ENCODE results near the gene PLCB2.

The PLCB2 gene

DNA sequence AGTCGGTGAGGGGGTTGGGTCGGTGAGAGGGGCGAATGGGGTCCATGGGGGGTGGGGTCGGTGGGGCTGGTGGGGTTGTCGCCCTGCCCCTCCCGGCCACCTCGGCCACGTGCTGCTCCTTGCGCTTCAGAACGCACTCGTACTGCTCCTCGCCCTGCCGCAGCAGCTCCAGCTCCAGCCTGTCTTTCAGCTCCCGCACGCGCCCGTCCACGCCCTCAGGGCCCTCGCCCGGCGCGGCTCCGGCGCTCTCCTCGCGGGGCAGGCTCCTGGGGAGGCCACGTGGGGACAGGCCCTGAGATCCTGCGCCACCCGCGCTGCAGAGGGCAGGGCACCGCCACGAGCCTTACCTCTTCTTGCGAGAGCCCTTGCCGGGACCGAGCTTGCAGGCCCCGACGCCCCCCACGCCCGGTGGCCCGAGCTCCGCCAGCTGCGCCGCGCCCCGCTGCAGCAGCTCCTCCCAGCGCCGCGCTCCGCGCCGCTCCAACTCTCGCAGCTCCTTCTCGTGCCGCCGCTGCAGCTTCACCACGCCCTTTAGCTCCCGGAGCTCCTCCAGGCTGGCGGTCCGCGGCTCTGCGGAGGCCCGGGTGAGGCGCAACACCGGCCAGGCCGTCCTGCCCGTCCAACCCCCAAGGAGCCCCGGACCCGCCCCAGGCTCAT is 16.7 kb downstream of the PLCB2 start:
- H3K4me3 ChIP-seq (ENCODE audit: low read length): no peak overlapping the region
- DNase-seq (ENCODE audit: low read depth, low spot score): no peak

DNA sequence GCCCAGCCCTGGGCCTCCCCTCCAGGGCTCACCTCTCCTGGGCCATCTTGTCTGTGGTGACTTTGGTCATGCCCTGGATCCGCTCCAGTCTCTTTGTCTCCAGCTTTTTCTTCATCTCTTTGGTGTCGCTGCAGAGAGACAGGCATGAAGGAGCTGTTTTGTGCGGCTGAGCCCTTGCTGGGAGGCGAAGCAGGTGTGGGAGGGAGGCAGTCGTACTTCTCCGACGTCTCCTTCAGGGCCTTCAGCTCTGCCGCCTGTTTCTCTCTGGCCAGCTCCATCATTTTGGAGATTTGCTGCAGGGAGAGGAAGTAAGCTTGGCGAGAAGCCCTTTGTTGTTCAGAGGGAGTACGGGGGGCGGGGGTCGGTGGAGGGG is 17.2 kb downstream of the PLCB2 start:
- DNase-seq (ENCODE audit: low read depth, low spot score): no peak
- H3K4me3 ChIP-seq (ENCODE audit: low read length): no peak overlapping the region

DNA sequence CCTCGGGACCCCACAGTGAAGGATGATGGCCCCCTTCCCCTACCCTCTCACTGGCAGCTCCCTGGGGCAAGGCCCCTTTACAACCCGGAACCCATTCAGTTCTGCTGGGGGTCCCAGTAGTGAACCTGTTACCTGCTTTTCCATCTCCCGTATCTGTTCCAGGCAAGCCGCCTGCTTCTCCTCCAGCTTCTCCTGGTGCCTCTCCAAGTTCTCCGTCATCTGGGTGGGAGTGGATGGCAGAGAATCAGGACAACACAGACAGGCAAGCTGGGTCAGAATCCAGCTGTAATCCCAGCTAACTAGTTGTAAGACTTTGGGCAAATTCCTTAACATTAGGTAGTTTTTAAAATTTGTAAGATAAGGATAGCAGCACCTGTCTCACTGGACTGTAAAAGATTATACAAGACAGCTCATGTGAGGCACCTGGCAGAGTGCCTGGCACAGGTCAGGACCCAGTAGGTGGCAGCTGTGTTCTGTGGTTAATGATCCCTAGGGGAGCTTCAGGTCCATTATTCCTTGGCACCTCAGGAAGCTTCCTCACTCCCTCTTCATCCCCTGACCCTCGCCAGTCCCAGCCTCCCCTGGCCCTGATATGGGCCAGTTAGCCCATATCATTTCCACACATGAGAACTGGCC is 18.5 kb downstream of the PLCB2 start:
- DNase-seq (ENCODE audit: low read depth, low spot score): no peak
- no peak overlapping the region for H3K4me3 ChIP-seq (ENCODE audit: low read length)

DNA sequence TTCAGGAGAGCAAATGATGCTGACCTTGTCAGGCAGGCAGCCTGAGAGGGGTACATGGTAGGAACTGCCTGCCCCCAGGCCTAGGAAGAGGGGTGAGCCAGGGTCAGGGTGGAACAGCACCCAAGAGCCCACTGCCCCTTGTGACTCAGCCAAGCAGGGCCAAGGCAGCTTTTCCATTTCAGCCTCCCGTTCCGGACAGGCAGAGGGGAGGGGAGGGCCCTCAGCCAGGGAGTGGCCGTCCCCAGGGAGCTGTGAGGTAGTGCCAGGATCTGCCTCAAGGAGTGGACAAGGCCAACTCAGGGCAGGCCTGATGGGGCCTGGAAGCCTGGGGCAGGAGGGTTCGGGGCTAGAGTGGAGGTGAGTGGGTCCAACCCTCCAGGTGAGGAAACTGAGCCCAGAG is 19.8 kb downstream of the PLCB2 start:
- no peak overlapping the region for H3K4me3 ChIP-seq (ENCODE audit: low read length)
- DNase-seq (ENCODE audit: low read depth, low spot score): no peak

DNA sequence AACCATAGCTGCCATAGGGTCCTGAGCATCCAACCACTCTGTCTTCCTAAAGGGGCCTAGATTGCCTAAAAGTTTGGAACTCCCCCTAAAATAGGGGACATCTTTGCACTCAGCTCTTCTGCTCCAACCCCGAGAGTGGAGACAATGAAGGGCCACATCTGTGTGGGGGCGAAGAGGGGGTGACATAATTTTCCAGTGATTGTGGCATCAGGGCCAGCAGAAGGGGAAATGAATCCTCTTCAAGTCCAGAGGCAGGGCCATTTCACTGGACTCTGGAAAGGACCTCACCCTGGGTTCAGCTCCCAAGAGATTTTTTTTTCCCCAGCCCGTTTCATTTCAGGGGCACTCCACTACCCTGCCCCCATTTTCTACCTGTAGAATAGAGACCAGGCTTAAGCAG is 20.2 kb downstream of the PLCB2 start:
- DNase-seq (ENCODE audit: low read depth, low spot score): no peak
- no peak overlapping the region for H3K4me3 ChIP-seq (ENCODE audit: low read length)

DNA sequence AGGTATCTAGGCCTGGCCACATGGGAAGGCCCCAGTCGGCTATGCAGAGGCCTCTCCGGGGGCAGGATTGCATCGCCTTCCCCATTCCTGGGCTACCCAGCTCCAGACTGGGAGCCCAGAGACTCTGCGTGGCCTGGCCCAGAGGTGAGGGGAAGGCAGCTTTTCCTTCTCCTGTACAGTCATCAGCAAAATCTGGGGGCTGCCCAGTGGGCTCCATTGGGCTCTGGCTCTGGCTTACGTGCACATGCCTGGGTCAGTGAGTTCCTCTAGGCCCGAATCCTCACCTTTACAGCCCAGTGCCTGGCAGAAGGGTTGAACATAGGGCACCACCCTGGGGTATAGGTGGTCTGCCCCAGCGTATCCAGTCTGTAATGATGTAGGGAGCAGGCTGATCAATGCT is 20.9 kb downstream of the PLCB2 start:
- H3K4me3 ChIP-seq (ENCODE audit: low read length): no peak overlapping the region
- no peak for DNase-seq (ENCODE audit: low read depth, low spot score)

DNA sequence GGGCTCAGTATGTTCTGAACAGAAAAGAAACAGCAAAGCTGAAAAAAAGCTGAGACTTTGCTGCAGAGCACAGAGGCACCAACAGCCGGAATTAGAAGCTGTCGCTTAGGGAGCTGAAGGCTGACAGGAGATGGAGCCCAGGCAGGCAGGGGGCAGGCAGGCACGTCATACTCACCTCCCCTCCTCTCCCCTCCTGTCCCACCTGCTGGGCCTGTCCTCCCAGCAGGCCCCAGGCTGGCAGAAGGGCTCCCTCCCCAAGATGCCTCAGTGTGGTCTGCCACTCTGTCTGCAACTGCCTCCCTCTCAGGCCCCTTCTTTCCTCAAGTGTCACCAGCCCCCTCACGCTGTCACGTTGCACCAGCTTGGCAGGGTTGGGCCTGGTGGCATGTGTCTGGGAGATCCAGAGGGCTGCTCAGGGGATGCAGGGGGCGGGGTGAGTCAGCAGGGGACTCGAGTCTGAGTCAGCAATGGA is 21.6 kb downstream of the PLCB2 start:
- DNase-seq (ENCODE audit: low read depth, low spot score): no peak
- no peak overlapping the region for H3K4me3 ChIP-seq (ENCODE audit: low read length)

DNA sequence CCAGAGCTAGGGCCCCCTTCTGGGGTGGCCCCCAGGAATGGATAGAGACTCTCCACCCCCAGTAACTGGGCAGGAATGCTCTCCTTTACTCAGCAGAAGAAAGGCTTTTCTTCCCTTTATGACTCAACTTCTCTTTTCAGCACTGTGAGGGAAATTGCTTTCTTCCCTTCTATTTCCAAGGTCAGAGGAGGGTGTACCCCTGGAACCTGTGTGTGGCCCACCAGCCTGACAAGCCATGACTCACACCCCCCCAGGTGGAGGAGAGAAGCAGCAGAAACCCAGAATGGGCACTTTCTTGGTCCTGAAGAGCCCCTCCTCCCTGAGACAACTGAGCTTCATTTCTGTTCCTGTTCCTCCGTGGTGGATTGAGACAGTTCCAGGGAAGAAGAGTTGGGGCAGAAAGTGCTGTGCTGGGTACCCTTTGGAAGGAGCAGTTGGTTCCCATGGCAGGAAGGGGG is 22.2 kb downstream of the PLCB2 start:
- no peak for DNase-seq (ENCODE audit: low read depth, low spot score)
- no peak overlapping the region for H3K4me3 ChIP-seq (ENCODE audit: low read length)

DNA sequence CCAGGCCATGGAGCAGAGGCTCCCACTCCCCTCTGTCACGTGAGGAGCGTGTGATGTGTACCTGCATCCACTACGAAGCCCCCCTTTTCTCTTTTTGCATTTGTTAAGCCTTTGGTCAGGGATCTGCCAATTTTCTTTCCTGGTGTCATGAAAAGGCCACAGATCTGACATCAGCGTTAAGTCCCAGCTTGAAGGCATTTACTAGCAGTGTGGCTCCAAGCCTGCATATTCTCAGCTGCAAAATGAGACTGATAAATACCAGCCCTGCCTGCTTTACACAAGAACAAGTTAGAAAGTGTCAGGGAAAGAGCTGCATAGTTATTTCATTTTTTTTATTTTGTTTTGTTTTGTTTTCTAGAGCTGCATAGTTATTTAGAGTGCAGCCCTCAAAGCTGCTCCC is 22.6 kb downstream of the PLCB2 start:
- DNase-seq (ENCODE audit: low read depth, low spot score): no peak
- no peak overlapping the region for H3K4me3 ChIP-seq (ENCODE audit: low read length)

DNA sequence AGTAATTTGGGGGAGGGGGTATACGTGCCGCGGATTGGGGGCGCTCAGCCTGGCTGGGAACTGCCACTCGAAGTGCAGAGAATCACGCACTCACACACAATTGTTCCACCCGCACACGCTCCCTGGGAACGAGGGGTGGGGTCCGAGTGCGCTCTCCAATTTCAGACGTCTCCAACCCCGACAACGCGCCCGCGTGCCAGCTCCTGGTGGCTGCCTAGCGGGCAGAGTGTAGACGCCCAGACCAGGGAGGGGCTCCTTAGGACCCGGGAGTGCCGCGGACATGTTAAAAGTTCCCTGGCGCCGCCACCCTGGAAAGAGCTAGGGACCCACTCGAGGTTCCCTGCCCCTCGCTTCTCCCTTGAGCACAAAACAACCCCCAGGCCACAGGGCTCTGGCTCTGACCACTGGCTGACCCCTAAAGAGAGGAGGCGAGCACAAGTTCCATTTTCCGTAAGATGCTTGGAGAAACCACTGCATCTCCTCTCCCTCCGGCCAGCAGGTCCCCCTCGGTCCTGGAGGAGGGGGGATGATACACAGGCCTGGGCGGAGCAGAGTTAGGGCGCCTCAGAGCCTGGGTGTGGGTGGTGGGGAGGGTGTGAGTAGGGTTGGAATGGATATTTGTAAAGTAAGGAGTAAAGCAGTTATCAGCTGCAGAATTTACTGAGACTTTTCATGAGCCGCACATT is 24.0 kb downstream of the PLCB2 start:
- DNase-seq (ENCODE audit: low read depth, low spot score): no peak
- H3K4me3 ChIP-seq (ENCODE audit: low read length): no peak overlapping the region

DNA sequence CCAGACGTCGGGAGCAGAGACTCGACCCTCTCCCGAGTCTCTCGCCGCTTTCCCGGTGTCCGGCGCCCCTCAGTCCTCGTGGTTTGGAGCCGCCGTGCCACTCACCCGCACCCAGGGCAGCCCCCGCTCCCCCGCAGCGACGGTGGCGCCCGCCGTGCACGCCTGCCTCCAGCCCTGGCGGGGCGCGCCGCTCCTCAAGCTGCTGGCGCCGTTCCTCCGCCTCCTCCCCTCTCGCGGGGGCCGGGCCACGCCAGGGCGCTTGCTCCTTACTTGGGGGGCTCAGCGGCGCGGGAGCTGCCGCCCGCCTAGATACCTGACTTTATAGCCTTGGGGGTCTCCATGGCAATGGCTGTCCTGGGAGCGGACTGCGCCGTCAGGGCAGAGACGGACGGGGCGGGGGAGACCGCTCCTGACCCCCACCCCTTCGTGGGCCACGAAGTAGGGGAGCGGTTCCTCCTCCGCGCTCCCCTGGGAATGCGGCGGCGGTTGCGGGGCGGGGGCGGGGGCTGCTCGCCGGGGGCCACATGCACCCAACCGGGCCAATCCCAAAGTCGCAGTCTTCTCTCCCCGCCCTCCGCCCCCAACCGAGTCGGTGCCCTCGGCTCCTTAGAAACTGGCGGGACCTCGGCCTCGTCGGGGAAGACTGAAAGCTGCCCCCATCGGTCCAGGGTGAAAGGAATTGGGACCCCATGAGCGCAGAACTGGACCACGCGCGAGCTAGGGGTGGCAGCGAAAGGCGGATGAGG is 24.7 kb downstream of the PLCB2 start, which contains the start of gene ANKRD63:
TSS of gene ANKRD63 (minus strand) at position 196 of the 746 bp plus-strand sequence. CDS start 478 bp downstream, outside the sequence.
- DNase-seq (ENCODE audit: low read depth, low spot score): no peak

DNA sequence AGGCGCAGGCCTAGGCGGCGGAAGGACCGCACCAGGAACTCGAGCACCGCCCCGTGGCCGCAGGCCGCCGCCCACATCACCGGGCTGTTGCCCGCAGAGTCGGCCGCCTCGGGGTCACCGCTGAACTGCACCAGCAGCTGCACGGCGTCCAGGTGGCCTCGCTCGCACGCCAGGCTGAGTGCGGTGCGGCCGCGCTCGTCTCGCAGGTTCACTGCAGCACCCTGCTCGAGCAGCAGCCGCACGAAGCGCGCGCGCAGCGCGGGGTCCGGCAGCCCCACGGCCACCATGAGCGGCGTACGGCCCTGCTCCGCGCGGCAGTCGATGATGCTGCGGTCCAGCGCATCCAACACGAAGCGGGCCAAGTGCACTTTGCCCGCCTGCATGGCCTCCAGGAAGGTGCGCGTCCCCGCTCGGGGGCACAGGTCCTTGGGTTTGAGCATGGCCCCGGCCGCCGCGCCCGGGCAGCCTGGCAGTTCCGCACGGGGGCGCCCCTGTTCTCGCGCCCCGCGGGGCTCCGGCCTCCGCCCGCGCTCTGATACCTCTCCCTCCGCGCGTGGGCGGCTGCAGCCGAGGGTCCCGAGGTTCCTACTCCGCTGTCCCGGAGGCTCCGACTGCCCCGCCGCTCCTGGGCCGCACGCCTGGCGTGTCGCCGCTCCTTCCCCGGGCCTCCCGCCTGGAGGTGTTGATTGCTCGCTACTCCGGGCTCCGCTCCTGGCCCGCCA is 25.4 kb downstream of the PLCB2 start:
- peak overlapping the region; percentile 51 for H3K4me3 ChIP-seq (ENCODE audit: low read length)
- DNase-seq (ENCODE audit: low read depth, low spot score): no peak

More for the DNA sequence above, 24.7 kb downstream of the PLCB2 start, which contains the start of gene ANKRD63:
- H3K4me3 ChIP-seq (ENCODE audit: low read length): peak within 1 kb of the TSS; percentile 51

DNA sequence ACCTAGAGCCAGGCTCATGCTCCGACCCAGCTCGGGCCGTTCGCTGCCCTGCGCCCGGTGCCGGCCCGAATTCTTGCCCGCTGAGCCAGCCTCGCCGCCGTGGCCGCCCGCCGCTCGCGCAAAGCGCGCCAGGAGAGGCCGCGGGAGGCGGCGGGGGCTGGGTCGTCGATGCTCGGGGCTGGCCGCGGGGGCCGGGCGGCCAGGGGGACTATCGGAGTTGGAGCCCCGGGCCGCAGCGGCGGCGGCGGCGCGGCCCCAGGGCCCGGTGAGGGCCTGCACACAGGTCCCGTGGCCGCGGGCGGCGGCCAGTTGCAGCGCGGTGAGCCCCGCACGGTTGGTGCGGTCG is 26.0 kb downstream of the PLCB2 start:
- H3K4me3 ChIP-seq (ENCODE audit: low read length): no peak overlapping the region
- no peak for DNase-seq (ENCODE audit: low read depth, low spot score)

DNA sequence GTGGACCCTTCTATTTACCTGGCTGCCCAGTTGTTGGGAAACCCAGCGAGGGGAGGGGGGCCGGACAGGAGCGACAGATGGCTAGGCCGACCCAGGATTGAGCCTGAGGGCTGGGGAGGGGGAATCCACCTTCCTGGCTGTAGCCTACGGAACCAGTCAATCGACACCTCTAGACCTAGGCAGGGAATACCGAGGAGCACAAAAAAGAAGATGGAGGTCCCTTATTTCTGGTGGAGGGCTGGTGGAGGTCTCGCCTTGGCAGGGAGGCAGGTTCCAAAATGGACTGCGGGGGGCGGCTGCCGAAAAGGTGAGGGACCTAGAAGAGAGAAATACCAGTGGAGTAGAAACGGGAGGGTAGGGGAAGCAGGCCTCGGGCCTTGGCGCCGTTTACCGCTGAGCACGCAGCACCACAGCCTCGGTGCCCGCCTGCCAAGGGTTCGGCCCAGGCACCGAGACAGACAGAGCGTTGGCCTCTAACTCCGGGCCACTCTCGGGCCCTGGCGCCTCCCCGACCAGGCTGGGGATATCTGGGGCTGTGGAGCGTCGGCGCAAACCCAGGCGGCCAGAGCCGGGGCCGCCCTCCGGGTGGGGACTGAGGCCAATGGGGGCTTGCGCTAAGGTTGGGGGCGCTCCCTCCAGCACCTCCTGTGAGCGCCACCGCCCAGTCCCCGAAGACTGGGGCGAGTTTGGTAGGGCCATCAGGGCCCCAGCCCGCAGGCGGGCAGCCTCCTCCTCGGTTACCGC is 26.5 kb downstream of the PLCB2 start:
- DNase-seq (ENCODE audit: low read depth, low spot score): no peak
- no peak overlapping the region for H3K4me3 ChIP-seq (ENCODE audit: low read length)

DNA sequence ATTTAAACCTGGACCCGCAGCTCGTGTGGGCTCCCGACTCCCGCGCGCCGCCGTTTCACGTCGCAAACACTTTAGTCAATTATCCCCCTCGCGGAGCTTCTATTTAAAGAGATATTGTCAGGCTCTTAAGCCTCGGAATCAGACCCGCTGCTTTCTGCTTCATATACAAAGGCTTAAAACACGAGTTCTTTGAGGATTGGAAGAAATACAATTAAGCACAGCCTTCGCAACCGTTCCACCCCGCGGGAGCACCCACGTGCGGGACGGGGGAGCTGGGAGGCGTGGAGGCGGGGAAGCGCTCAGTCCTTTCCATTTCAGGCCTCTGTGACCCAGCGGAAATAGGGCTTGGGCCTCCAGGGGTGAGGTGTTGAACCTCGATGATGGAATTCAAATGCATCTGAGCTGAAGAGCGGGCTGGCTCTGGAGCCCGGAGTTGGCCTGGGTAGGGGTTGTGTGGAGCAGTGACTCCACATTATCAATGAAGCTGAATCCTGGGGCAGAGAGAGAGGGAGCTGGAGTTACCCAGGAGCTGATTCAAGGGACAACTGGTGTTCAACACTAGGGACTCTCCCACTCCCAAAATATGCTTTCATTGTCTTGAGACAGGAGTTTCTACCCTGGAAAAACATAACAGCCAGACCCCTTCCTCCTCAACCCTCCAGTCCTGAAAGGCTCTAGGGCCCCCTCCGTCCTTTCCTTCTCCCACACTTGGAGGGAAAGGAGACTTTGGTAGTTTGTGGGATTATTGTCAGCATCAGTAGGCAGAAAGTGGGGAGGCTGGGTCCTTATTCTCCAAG is 27.3 kb downstream of the PLCB2 start:
- no peak for DNase-seq (ENCODE audit: low read depth, low spot score)
- no peak overlapping the region for H3K4me3 ChIP-seq (ENCODE audit: low read length)

DNA sequence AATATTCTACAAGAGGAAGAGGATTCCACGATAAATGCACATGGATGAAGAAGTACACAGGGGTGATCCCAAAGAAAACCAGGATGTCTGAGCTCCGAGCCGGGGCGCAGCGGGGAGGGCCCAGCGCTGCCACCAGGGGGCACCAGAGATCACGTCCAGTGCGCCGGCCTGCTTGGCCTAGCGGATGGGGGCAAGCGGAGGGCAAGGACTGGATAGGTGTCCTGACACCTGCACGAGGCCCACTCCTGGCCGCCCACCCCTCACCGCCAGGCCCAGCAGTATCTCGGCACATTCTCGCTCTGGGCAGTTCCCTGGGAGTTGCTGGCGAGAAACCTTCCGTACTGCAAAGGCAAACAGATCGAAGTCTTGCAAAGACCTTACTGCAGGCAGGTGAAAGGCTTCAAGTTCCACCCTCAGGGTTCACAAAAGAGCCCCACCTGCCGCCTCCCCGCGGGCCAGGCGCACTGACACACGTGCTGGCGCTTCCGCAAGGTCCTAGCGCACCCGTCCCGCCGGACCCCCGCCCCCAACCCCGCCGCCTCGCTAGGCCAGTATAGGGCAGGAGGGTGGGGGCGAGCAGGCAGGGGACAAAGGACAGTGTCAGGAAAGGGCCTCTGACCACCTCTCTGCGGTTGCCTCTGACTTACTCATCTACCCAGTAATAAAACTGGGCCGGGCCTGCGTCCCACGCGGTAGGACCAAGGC is 28.1 kb downstream of the PLCB2 start:
- no peak for DNase-seq (ENCODE audit: low read depth, low spot score)
- no peak overlapping the region for H3K4me3 ChIP-seq (ENCODE audit: low read length)

DNA sequence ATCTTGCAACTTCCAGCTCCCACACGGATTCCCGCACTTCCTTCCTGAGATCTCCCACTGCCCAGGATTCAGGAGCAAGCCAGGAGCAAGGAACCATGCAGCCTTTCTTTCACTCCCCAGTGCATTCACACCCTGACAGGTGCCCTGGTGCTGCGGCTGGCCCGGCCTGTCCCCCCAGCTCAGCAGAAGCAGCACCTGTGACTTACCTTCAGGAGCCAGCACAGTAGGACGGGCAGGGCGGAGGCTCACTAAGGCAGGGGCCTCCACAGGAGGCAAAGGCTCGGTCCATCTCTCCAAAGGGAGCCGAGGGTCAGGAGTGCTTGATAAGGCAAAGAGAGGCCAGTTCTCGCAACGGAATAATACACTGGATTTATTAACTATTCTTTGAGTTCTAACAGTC is 29.7 kb downstream of the PLCB2 start:
- H3K4me3 ChIP-seq (ENCODE audit: low read length): no peak overlapping the region
- DNase-seq (ENCODE audit: low read depth, low spot score): no peak
